ENCODE data around the gene SLC7A5.

- TF ChIP-seq EP300 (IDR thresholded peaks at IDR 0.05) (no peak), CTCF (IDR thresholded peaks at IDR 0.05) (no peak), POLR2A (IDR thresholded peaks at IDR 0.05) (no peak)
Measured at GRCh38 chr16:87851601-87852000, 17.7 kb downstream of the SLC7A5 start.
